Astrocyte of the hippocampus (primary cell): ENCODE measurements around the gene SLC43A2.
"Not testable (repeated sequence)": the region's sequence is repeated elsewhere in the genome, so short reads cannot be mapped to it uniquely, and the experiment has no call there.

Source experiments
- DNase-seq: peaks from one replicate; pipeline ENCODE4 v3.0.0; 2011; ENCODE audit warnings: low read depth, low spot score

SLC43A2 gene

GRCh38 chr17:1539811-1540210 lies 88.8 kb downstream of the SLC43A2 start:
- no peak for DNase-seq

GRCh38 chr17:1535737-1536136 lies 92.9 kb downstream of the SLC43A2 start:
- no peak for DNase-seq

DNA sequence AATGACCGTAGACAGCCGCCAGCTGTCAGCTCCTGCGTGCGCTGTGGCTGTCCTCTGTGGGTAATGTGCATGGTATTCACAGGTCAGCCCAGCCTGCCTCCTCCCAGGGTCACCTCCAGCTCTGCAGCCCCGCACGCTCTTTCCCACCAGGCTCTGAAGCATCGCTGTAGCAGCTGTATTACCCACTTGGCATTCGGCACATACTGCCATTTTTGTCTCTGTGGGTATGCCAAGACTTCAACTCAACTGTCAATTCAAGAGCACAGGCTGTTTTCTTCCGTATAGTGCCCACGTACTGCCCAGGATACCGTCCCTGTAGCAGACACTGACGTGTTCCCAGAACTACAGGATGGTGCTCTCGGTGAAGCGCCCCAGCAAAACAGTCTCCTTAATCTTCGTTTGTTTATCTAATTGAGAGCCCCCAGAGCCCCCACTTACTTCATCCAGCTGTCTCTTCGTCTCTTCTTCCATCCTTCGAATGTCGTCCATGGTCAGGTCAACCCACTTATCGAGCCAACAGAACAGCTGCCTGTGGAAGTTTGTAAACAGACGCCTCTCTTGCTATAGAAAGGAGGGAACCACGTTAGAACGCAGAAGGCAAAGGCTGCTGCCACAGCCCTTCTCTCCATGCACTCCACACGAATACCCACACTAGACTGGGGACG lies 94.8 kb downstream of the SLC43A2 start:
- DNase-seq, result no peak

- DNase-seq, result no peak
Observed at GRCh38 chr17:1532836-1533602, 95.6 kb downstream of the SLC43A2 start.

GRCh38 chr17:1529863-1530262 lies 98.8 kb downstream of the SLC43A2 start:
- DNase-seq, result no peak

- DNase-seq, result not testable (repeated sequence)
Observed at GRCh38 chr17:1526876-1527275, 101.8 kb downstream of the SLC43A2 start.

DNA sequence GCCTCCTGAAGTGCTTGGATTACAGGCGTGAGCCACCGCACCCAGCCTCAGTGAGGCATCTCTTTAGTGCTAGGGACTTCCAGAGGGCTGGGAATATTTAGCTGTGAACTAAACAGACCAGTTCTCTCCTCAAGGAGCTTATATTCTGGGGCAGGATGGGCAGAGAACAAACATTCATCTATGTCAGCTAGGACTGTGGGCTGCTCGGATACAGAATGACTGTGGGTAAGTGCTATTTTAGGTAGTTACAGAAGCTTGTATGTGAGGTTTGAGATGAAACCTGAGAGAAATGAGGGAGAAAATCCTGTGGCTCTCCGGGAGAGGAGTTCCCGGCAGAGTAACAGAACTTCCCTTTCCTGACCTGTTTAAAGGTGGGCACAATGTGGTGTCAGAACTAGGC lies 106.0 kb downstream of the SLC43A2 start:
- DNase-seq, result no peak

DNA sequence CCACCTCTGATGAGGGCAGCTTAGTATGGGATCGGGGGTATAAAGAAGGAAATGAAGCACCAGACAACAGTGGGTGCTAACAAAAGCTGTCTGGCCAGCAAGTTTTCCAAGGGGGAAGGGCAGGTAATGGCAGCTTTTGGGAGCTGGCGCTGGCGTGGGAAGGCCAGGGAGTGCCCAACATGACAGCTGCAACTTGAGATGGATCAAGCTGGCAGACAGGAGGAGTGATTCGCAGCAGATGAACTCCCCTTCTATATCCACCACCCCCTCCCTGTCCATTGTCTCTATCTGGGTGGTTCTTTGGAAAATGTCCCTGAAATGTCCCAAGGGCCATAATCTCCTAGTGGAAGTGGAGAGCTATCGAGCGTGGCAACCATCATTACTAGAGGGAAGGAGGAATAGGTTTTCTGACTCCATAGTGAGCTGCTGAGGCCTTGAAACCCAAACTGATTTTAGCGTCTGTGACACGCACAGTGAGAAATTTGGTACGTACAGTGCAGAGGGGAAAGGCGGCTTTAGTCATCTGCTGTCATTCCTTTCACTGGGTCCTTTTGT lies 107.5 kb downstream of the SLC43A2 start:
- no peak for DNase-seq

DNA sequence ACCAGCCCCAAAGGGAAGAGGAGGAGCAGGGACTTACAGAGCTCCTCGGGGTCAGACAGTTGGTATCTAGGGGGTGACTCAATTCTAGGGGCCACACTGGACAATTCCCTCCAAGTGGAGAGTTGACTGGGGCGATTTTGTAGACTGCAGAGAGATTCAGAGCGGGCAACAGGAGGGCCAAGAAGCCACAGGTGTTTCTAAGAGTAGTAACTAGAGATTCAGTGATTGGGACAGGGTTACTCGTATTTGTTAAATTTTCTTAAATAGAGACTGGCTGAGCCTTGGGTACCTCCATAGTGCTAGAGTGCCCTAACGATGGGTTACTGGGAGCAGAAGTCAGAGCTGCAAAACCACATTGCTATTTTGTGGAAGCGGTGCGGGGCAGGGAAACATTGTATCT lies 109.0 kb downstream of the SLC43A2 start:
- no peak for DNase-seq
